ENCODE data around the gene ABCA13.

Gene ABCA13

DNA sequence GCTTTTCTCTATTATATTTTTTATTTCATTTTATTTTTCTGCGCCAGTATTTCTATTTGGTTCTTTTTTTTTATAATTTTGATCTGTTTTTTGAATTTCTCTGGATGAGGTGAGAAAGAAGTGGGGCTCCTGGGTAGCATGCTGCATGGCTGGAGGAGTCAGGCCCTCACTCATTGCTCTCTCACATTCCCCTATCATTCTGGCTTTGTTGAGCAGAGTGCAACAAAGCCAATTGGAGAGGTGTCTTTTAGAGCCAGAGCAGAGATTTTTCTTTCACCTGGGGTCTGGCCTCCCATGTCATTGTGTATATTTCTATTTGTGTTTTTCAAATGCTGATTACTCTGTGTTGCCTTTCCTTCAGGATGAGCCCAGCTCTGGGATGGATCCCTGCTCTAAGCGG is 423.1 kb downstream of the ABCA13 start:
- no peak for DNase-seq (ENCODE audit: extremely low spot score, insufficient read length, low read depth)
- no peak for FAIRE-seq

DNA sequence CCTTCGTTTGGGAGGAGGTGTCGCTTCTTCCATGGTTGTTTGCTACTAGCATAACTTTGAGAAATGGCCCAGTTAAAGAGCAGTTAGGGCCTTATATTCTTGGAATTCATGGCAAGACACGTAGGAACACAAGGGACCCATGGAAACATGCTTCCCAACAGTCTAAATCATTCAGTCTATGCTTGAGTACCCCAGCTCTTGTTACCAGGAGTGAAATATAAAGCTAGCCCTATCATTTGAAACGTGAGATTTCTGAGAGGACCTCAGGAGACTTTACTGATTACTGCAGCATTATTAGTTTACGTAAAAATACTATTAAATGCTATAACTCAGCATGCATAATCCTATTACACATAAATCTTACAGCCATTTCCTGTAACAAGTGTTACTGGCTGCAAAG is 424.5 kb downstream of the ABCA13 start:
- FAIRE-seq (no peak), DNase-seq (ENCODE audit: extremely low spot score, insufficient read length, low read depth) (no peak)

DNA sequence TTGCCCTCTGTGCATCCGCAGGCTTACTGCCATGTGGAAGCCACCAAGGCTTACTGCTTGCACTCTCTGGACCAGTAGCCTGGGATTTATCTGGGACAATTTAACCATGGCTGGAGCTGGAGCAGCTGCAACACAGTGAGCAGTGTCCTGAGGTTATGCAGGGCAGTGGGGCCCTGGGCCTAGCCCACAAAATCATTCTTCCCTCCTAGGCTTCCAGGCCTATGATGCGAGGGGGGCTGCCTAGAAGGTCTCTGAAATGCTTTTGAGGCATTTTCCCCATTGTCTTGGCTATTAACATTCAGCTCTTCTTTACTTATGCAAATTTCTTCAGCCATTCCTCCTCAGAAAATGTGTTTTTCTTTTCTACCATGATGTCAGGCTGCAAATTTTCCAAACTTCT is 439.4 kb downstream of the ABCA13 start:
- DNase-seq (ENCODE audit: extremely low spot score, insufficient read length, low read depth) (no peak), FAIRE-seq (no peak)

DNA sequence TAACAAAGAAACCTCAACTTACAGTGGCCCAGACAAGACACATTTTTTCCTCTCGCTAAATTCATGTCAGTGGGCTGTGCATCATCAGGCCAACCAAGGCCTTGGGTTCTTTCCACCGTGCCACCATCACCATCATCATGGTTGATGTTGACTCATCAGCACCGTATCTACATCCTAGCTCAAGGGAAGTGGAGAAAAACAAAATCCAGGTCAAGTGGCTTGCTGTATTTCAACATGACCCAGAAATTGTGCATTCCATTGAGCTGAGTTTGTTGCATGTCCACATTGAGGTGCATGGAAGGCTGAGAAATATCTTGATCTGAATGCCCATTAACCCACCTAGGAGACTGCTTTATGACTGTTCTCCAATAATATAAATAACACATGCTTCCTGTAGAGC is 440.7 kb downstream of the ABCA13 start:
- DNase-seq (ENCODE audit: extremely low spot score, insufficient read length, low read depth), result no peak

DNA sequence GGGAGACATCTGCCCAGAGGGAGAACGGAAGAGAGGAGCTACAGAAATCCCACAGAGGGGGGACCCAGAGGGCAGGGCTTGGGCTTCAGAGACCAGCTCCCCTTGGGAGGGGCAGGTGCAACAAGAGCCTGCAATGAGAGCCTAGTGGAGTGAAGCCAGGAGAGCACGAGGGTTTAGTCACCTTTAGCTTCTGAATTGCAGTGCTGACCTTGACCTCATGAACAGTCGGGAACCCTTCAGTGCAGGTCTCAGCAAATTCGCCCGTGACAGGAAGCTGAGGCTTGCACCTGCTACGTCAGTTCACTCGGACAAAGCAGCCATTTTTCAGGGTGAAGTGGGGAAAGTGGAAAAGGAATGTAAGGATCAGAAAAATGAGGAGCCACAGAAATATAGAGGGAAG is 446.2 kb downstream of the ABCA13 start:
- no peak for FAIRE-seq
- no peak for DNase-seq (ENCODE audit: extremely low spot score, insufficient read length, low read depth)

More for the DNA sequence above, 440.7 kb downstream of the ABCA13 start:
- no peak for FAIRE-seq

DNA sequence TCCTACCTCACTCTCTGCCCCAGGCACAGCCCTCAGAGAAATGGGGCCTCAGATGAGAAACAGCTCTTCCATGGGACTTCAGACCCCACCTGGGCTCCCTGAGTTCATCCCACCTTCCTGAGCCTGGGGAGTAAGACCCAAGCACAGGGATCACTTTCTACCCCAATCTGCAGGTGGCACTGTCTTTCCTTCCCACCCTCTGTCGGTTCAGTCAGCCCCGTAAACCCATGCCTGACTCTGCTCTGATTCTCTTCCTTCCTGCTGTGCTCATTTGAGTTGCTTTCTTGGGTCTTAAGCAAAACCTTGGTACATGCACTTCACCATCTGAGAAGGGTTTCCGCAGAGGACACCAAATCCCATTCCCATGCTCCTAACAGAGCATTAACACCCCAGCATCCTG is 446.7 kb downstream of the ABCA13 start:
- FAIRE-seq (no peak), DNase-seq (ENCODE audit: extremely low spot score, insufficient read length, low read depth) (no peak)

DNA sequence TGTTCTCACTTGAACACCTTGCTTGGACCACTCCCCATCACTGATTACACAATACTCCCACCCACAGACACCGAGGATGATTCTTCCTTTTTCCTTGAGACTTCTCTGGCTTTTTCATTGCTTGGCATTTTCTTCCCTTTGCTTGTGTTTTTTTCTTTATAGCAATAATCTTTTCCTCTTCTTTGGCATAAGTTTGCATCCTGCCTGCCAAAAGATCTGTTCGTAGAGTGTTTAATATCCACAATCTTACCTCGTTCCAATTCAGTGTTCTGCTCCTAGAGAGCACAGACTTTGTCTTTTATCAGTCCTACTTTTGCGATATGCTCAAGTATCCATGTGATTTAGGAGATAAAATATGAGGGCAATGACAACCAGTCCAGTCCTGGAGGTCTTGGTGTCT is 449.8 kb downstream of the ABCA13 start:
- no peak for DNase-seq (ENCODE audit: extremely low spot score, insufficient read length, low read depth)
- no peak for FAIRE-seq

DNA sequence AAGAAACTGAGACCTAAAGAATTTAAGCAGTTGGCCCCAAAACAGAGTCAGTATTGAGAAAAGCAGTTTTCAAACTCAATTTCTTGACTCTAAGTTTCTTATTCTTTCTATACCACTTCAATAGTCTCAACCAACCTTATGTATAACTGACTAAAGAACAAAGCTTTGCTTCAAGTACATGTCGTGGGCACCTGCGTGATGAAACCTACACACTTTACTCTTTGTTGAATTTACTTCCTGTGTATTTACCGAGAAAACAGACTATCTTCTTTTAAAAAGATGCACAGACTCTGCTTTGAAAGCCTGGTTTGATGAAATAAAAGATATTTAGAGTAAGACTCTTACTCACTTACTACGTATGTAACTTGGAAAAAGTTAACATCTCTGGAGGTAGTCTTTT is 455.9 kb downstream of the ABCA13 start:
- DNase-seq (ENCODE audit: extremely low spot score, insufficient read length, low read depth) (no peak), FAIRE-seq (no peak)

DNA sequence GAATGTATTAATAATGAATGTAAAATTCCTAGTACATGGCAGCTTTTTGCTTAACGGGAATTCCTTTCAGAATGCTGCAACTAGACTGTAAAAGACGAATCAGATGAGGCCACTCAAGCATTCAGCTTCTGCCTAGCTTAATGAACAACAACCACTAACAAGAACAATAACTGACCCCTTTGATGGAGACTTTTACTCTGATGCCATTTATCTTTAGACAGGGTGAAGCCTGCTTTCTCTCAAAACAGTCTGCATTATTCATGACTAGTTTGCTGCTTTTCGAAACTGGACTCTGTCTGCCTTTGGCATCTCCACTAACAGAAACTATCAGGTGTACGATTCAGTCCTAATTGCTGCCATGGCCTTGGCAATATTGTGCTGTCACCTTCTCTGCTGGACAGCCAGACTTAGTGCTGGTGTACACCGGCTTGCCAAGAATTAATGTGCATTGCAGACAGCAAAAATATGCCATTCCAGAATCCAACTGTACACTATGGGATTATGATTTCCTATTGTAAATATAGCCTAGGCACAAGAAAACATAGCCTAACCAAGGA is 457.6 kb downstream of the ABCA13 start:
- DNase-seq (ENCODE audit: extremely low spot score, insufficient read length, low read depth), result no peak

DNA sequence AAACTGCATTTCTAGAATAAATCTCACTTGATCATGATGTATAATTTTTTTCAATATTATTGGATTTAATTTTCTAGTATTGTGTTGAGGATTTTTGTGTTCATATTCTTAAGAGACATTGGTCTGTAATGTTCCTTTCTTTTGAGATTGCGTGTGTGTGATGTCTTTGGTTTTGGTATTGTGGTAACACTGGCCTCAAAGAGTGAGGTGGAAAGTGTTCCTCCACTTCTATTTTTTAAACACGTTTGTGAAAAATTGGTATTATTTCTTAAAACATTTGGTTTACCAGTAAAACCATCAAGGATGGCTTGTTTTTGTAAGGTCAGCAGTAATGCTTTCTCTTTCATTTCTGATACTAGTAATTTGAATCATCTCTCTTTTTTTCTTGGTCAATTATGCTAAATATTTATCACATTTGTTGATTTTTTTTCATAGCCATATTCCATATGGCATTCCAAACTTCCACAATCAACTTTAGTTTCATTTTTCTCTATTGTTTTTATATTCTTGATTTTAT is 462.9 kb downstream of the ABCA13 start:
- FAIRE-seq (no peak), DNase-seq (ENCODE audit: extremely low spot score, insufficient read length, low read depth) (no peak)

More for the DNA sequence above, 457.6 kb downstream of the ABCA13 start:
- no peak for FAIRE-seq

DNA sequence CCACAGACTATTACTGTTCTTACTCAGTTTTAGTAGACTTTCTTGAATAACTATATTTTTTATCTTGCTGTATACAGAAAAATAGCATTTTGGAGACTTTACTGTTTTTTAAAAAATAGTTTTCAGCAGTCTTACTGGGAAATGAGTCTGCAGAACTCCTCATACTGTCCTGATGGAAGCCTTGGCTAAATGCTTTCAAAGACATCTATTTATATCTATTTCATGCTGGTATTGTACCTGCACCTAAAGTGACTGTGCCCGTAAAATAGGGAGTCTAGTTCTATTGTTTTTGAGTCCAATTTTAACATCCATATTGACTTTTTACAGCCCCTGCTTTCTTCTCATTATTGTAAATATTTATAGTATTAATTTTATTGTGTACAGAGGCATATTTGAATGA is 464.5 kb downstream of the ABCA13 start:
- no peak for DNase-seq (ENCODE audit: extremely low spot score, insufficient read length, low read depth)
- no peak for FAIRE-seq

DNA sequence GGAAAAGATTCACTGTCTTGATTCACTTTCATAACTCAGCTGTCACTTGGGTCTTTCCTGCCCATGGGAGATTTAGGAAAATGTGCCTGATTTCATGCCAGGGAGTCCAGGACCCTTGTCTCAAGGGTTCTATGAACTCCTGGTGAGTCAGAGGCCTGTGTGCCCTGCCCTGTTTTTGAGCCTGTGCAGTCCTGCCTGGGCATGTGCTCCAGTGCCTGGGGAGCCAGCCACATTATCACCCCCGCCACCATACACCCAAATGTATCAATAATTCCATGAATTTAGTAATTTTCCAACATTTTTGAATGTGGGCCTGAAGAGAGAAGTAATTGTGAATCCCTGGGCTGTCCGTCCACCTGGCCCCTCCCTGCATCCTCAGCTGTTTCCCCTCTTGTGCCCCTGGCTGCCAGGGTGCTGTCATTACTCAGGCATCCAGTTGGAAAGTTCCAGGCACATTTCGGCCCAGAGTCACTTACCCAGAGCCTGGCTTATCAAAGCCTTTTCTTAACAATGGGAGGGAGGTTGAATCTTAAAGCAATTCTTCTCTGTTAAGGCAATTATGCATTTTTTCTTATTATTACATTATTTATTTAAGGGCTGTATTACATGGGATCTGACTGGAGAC is 465.2 kb downstream of the ABCA13 start:
- FAIRE-seq, result no peak
- DNase-seq (ENCODE audit: extremely low spot score, insufficient read length, low read depth), result no peak

DNA sequence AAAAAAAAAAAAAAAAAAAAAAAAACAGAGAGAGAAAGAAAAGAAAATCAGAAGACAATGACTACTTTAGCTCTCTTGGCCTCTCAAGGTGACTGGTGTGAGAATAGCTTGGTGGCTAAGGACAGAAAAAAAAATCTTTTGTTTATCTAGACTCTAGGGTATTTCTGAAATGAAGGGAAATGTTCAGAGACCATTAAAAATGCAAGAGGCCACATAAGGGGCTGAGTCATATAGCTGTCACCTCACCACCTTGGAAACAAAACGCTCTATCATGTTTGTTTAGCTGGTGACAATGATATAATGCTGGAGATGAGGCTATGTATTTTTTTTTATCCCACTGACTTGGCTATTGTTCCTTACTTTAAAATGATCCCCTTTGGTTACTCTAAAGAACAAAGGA is 466.1 kb downstream of the ABCA13 start:
- DNase-seq (ENCODE audit: extremely low spot score, insufficient read length, low read depth), result no peak

DNA sequence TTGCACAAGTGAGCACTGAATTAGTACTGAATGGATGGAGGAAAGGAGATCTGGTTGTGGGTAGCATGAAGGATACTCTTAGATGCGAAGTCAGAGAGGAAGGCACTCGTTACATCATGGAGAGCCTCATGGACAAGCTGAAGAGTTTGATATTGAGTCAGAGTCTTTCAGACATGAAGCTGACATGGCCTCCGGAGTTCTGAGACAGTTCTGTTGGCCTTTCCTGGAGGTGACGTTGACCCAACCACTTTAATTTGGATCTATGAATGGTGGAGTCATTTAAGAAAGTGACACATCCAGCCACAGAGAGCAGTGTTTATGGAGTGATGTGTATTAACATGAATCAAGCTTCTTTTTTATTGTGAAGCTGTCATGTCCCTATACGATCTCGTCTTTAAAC is 466.8 kb downstream of the ABCA13 start:
- FAIRE-seq (no peak), DNase-seq (ENCODE audit: extremely low spot score, insufficient read length, low read depth) (no peak)

More for the DNA sequence above, 466.1 kb downstream of the ABCA13 start:
- FAIRE-seq, result no peak

DNA sequence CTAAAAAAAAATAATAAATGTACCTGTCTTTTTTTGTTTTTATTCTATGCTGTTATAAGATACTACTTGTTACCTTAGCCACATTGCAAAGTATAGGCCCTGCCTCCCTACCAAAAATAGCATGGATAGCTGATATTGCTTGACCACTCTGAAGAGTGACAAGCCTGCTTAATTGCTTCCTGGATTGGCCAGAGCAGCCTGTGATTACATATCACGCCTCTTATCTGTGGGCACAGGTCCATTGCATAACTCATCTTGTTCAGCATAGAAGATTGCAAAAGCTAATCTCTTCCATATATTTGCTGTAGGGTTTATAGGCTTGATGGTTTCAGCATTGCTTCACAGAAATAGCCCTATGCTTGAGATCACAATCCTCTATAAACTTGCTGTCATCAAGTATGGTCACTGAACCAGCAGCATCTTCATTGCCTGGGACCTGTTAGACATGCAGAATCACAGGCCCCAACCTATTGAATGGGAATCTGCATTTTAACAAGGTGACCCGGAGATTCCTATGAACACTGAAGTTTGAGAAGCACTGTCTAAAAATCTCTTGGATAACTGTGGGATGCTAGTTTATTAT is 472.3 kb downstream of the ABCA13 start:
- DNase-seq (ENCODE audit: extremely low spot score, insufficient read length, low read depth) (no peak), FAIRE-seq (no peak)

DNA sequence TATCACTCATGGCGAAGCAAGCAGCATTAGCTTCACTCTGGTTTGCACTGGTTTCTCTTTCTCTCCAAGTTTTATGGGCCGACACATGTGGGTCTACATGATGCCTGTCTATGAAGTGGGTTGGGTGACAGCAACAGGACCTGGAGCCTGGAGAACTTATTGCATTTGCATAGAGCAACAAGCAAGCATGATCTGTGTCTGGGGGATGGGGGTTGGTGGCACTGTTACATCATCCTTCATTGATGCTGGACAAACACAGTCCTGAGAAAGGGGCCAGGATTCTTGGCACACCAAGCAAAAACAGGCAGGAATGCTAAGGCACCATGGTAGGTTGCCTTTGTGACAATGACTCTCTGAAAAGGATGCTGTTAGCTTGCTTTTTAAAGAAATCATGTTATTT is 486.9 kb downstream of the ABCA13 start:
- no peak for FAIRE-seq
- DNase-seq (ENCODE audit: extremely low spot score, insufficient read length, low read depth), result no peak

DNA sequence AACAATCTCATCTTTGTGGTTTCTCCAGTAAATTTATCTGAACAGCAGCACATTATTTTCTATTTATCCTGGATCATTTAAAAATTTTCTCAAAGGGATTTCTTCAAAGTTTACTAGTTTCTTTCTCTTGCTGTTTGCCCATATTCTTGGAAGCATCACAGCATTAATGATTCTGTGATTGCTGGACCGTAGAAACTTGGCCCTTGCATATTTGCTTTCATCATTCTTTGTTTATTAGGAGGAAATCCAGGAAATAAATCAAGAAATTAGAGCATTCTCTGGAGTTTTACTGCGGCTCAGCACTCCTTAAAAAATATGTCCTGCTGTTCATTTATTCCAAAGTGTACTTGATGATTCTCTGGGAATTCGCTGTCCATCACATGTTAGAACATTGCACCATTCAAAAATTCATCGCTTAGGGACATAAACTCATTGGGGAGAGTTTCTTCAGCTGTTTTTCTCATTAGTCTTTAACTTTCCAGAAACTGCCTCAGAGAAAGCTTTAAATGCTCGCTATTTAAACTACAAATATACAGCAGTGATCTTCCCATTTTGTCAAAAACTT is 489.1 kb downstream of the ABCA13 start:
- DNase-seq (ENCODE audit: extremely low spot score, insufficient read length, low read depth) (no peak), FAIRE-seq (no peak)

DNA sequence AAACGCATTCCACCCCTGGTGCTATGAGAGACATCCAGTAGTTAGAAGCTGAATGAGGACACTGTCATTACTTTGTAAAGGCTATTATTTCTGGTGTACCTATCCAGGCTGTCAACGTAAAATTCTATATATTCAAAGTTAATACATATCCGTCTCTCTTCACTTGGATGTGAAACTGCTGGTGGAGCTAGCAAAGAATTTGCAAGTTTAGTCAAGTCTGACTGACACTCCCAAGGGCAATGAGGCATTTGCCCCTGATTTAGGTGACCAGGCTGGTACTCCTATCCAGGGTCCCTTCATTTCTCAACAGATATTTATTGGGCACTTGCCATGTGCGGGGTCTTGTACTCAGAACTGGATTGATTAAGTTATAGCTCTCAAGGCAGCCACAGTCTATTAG is 493.0 kb downstream of the ABCA13 start:
- no peak for FAIRE-seq

DNA sequence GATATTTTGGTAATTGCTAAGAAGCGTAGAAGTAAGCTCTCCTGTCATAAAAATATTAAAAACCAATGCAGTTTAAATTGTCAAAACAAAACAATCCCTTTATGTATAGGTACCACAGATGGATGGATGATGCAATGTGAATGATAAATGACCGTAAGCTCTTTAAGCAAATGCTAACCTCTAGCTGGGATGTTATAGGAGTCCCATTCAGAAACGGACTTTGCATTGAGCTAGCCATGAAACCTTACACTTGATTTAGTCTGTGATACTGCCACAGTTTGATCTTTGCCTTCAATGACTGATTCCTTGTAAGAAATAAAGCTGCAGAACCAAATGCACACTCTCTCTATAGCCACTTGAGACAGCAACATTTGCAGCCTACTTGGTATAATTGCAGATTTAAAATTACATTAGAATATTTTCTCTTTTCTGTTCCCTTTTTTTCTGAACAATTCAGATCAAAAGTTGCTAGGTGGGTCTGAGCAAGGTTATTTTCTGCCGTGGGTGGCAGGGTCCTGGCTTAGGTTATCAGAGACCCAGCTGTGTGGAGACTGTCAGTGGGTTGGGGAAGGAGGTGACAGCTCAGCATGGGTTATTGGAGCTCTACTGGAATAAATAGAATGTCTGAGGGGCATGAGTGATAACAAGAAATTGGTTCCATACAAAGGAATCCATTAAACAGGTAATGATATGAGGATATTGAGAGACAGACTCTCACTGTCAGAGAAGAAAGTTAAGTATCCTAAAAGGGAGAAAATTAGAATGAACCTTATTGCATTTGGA is 494.3 kb downstream of the ABCA13 start:
- DNase-seq (ENCODE audit: extremely low spot score, insufficient read length, low read depth) (no peak), FAIRE-seq (no peak)

More for the DNA sequence above, 493.0 kb downstream of the ABCA13 start:
- no peak for DNase-seq (ENCODE audit: extremely low spot score, insufficient read length, low read depth)

DNA sequence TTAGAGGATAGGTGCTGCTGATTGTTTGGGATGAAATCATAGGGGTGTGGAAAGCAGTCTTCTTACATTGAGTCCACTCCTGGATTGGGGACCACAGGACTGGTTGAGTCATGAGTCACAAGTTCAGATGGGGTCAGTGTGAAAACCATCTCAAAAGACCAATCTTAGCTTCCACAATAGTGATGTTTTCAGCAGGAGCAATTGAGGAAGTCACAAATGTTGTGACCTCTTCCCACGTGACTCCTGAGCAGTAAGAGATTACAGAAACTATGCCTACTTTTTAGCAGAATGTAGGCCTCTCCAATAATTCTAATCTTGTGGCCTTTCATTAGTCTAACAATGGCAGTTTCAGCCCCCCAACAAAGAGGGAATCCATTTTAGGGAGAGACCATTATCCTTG is 496.1 kb downstream of the ABCA13 start:
- DNase-seq (ENCODE audit: extremely low spot score, insufficient read length, low read depth), result no peak
- FAIRE-seq, result no peak

DNA sequence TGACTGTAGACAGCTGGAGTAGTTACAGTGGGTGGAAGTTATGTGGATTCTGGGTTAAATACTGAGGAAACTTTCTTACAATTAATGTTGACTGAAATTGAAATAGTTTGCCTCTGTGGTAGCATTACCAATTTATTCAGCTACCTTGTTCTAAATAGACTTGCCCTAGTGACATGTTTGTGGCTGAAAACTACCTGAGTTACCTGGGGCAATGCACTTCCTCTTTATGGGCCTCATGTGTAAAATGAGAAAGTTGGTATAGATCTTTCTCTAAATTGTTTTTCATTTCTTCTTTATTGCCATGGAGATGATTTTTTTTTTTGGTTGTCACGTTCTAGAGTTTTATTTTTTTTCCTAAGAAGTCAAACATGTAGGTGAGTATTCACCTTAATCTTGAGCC is 500.4 kb downstream of the ABCA13 start:
- FAIRE-seq (no peak), DNase-seq (ENCODE audit: extremely low spot score, insufficient read length, low read depth) (no peak)

Measured in GM18507 (cell line).